GM18526 (cell line): Measurements from ENCODE around the gene ATP8B1.

Experiments used
- POLR2A ChIP-seq: IDR thresholded peaks from 3 replicates; pipeline ENCODE4 v1.6.1; 2011; ENCODE audit not compliant: insufficient read length; ENCODE audit errors: extremely low read depth

ATP8B1 gene

GRCh38 chr18:57733861-57734260 is 69.3 kb downstream of the ATP8B1 start:
- TF ChIP-seq POLR2A: no peak

- no peak for TF ChIP-seq POLR2A
Measured at GRCh38 chr18:57730146-57730545, 73.0 kb downstream of the ATP8B1 start.

GRCh38 chr18:57728941-57729511 is 74.1 kb downstream of the ATP8B1 start:
- no peak for TF ChIP-seq POLR2A

- TF ChIP-seq POLR2A: no peak
Measured at GRCh38 chr18:57727952-57728807, 74.9 kb downstream of the ATP8B1 start.

- TF ChIP-seq POLR2A: no peak
Measured at GRCh38 chr18:57716549-57716948, 86.6 kb downstream of the ATP8B1 start.

GRCh38 chr18:57715671-57716070 is 87.4 kb downstream of the ATP8B1 start:
- TF ChIP-seq POLR2A: no peak

- no peak for TF ChIP-seq POLR2A
Measured at GRCh38 chr18:57715073-57715472, 88.0 kb downstream of the ATP8B1 start.

- no peak for TF ChIP-seq POLR2A
Measured at GRCh38 chr18:57710226-57710625, 92.9 kb downstream of the ATP8B1 start.

GRCh38 chr18:57709335-57709734 is 93.8 kb downstream of the ATP8B1 start:
- no peak for TF ChIP-seq POLR2A

- no peak for TF ChIP-seq POLR2A
Measured at GRCh38 chr18:57708288-57708687, 94.8 kb downstream of the ATP8B1 start.

GRCh38 chr18:57705832-57706595 is 97.1 kb downstream of the ATP8B1 start:
- TF ChIP-seq POLR2A: no peak

GRCh38 chr18:57705011-57705410 is 98.1 kb downstream of the ATP8B1 start:
- TF ChIP-seq POLR2A: no peak

- TF ChIP-seq POLR2A: no peak
Measured at GRCh38 chr18:57698571-57699276, 104.4 kb downstream of the ATP8B1 start.

GRCh38 chr18:57697426-57697825 is 105.7 kb downstream of the ATP8B1 start:
- no peak for TF ChIP-seq POLR2A

GRCh38 chr18:57696271-57696670 is 106.8 kb downstream of the ATP8B1 start:
- TF ChIP-seq POLR2A: no peak
